DMS53 treated with DMSO at 0.1 percent for 48 hours (cell line): Measurements from ENCODE around the gene TRIM74.
"Not testable (repeated sequence)": the region's sequence is repeated elsewhere in the genome, so short reads cannot be mapped to it uniquely, and the experiment has no call there.

ENCODE experiments used
- DNase-seq: peaks from one replicate; lab custom pipeline; 2025; ENCODE audit not compliant: unreplicated experiment; lab: John Stamatoyannopoulos, UW

Gene TRIM74

DNA sequence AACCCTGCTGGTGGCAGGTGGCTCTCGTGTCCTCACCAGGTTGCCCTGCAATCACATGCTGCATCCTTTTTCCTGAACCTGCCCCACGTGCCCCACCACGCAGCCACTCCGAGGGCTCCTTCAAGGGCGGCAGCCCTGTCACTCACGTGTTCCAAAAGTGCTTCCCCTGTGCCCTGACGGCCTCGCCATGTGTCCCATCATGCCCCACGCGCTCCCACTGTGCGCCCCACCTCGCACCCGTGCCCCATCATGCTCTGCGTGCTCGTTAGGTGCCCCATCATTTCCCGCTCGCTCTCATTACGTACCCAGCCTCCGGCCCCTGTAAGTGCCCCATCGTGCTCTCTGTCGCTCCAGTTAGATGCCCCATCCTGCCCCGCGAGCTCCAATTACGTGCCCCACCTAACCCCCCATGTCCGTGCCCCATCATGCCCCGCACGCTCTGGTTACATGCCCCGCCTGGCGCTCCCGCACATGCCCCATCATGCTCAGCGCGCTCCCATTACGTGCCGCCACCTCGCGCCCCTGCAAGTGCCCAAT, at the start of gene TRIM74:
TRIM74 (minus strand) TSS at position 487 of the 537 bp plus-strand sequence. CDS start 3,309 bp downstream, outside the sequence.
- DNase-seq: not testable (repeated sequence)

DNA sequence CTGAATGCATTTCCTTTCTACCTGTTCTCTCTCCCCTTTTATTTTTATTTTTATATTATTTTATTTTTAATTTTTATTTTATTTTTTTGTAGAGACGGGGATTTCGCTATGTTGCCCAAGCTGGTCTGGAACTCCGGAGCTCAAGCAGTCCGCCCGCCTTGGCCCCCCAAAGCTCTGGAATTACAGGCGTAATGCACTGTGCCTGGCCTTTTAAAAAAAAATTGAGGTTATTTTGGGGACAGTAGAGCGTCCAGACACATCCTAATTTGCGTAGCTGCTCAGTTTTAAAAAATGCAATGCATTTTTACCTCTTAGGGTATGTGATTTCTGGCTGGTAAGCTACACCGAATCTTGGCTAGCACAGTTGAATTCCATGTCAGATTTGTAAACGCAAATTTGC, 37.2 kb upstream of the TRIM74 start:
- DNase-seq: not testable (repeated sequence)

DNA sequence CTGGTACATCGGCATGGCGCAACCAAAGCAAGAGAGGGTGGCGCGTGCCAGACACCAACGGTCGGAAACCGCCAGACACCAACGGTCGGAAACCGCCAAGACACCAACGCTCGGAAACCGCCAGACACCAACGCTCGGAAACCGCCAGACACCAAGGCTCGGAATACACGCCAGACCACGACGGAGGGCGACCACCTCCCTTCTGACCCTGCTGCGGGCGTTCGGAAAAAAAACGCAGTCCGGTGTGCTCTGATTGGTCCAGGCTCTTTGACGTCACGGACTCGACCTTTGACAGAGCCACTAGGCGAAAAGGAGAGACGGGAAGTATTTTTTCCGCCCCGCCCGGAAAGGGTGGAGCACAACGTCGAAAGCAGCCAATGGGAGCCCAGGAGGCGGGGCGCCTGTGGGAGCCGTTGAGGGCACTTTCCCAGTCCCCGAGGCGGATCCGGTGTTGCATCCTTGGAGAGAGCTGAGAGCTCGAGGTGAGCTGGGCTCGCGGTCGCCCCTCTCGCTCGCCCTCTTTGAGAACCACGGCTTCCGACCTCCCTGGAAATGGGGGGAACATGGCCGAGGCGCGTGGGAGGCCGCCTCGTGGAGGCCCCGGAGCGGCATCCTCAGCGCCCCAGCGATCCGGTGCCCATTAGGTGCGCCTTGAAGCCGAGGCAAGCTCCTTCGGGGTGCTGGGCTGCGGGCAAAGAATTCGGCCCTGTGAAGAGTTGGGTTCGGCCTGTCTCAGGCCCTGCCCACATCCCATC, 36.6 kb upstream of the TRIM74 start:
- DNase-seq: not testable (repeated sequence)

DNA sequence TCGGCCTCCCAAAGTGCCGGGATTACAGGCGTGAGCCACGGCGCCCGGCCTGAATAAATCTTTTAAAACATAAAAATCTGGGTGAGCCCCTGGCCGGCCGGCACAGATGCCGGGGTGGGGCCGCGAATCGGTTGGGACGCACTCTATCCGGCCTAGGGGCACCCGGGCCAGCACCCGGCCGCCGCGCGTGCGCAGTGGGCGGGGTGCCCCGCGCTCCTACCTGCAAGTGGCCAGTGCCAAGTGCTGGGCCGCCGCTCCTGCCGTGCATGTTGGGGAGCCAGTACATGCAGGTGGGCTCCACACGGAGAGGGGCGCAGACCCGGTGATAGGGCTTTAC, 36.1 kb upstream of the TRIM74 start:
- DNase-seq: not testable (repeated sequence)

DNA sequence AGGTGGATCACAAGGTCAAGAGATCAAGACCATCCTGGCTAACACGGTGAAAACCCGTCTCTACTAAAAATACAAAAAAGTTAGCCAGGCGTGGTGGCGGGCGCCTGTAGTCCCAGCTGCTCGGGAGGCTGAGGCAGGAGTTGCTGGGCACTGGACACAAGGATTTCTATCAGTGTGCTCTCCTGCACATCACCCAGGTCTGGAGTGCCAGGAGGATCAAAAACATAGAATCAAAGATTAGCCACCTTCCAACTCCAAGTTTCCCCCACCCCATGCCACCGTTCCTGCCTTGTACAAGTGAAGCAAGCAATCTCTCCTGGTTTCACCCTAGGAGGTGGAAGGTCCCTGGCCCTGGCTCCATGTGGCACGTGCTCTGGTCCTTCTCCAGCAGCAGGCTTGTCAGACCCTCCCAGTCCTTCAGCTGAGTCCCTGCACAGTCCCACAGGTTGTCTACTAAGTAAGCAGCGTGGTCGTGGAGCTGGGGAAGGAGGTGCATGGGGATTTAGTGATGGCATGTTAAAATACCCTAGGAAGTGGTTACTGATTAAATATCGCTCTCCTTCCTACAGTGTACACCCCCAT, 28.7 kb upstream of the TRIM74 start:
- DNase-seq: not testable (repeated sequence)

DNA sequence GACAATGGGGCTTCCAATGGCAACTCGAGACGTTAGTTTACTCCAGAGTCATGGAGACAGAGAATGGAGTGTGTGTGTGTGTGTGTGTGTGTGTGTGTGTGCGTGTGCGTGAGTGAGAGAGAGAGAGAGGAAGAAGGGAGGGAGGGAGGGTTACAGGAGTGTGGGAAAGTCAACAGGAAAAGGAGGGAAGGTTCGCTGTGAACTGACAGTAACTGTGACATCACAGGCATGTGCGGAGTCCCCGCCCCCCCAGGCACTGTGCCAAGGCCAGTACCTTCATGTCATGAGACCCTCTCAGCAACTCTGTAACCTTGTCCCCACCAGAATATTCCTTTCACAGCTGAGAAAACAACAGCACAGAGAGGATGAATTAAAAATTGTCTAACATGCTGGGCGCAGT, 28.2 kb upstream of the TRIM74 start:
- not testable (repeated sequence) for DNase-seq

DNA sequence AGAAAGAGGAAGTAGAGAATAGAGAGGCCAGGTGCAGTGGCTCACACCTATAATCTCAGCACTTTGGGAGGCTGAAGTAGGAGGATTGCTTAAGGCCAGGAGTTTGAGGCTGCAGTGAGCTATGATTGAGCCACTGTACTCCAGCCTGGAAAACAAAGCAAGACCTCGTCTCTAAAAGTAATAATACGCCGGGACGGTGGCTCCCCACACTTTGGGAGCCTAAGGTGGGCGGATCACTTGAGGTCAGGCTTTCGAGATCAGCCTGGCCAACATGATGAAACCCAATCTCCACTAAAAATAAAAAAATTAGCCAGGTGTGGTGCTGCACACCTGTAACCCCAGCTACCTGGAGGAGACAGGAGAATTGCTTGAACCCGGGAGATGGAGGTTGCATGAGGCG, 26.2 kb upstream of the TRIM74 start:
- not testable (repeated sequence) for DNase-seq

DNA sequence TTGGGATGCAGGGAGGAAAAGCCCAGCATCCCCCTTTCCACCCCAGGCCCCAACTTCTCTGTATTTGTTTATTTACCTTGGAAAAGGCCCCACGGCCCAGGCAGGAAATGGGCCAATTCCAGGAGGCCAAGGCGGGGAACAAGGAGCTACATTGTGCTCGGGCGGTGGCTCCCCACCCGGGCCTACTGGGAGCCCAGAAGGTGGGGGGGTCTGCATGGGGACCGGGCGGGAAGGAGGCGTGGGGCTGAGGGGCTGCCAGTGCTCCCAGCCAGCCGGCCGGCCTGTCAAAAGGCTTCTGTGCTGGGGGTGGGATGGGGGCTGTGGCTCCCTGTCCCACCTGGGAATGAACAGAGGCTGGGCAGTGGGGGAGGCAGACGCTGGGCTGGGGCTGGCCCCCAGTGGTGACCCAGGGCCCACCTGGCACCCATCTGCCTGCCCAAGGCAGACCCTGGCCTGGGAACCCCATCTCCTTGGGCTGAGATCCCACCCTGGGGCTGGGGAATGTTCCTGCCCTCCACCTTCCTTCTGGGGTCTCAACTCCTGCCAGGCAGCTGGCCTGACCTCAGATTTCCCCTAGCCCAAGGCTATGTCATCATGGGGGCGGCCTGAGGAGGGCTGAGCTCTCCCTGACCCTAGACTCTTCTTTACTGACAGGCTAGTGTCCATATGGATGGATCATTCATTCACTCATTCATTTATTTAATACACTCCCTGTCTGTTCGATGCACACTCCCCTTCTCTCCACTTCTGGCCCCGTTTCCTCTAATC, 21.1 kb upstream of the TRIM74 start:
- DNase-seq: not testable (repeated sequence)

DNA sequence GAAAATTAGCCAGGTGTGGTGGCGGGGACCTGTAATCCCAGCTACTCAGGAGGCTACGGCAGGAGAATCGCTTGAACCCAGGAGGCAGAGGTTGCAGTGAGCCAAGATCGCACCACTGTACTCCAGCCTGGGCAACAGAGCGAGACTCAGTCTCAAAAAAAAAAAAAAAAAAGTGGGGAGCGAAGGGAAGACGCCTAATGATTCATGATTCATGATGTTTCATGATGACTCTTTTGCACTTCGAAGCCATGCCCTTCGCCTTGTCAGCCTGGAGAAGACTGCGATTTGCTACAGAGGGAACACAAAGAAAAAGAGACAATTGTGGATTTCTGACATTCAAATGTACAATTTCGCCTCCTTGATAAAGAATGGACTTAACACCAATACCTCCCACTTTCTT, 12.8 kb upstream of the TRIM74 start:
- DNase-seq: not testable (repeated sequence)

DNA sequence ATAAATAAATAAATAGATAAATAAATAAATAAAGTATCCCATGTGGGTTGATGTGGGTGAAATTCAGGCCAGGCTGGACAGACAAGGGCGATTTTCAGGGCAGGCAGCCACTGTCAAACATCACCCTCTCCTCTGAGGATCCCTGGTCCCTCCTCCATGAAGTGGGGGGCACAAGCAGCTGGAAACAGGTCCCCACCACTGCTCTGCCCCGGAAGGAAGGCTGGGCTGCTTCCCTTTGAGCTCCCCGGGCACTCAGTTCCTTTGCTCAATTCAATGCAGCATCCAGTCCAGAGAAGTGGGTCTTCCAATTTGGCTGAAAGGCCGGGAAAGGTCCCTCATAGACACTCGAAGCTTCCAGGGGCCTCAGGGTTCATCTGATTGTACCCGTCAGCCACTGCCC, 11.1 kb upstream of the TRIM74 start:
- DNase-seq: not testable (repeated sequence)

DNA sequence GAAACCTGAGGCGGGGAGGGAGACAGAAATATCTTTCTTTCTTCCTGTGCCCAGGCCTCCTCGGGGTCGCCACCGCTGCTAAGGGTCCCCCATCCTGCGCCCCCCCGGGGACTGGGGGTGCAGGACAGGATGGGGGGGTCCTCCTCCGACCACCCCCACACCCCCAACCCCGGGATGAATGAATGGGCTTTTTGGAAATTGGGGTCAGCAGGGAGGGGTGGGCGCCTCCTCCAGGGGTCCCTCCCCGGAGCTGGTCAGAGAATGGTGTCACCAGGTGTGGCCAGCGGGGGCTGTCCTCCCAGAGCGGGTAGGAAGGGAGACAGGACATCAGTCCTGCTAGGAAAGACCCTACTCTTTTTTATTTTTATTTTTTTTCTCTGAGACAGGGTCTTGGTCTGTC, 7.2 kb upstream of the TRIM74 start:
- not testable (repeated sequence) for DNase-seq

DNA sequence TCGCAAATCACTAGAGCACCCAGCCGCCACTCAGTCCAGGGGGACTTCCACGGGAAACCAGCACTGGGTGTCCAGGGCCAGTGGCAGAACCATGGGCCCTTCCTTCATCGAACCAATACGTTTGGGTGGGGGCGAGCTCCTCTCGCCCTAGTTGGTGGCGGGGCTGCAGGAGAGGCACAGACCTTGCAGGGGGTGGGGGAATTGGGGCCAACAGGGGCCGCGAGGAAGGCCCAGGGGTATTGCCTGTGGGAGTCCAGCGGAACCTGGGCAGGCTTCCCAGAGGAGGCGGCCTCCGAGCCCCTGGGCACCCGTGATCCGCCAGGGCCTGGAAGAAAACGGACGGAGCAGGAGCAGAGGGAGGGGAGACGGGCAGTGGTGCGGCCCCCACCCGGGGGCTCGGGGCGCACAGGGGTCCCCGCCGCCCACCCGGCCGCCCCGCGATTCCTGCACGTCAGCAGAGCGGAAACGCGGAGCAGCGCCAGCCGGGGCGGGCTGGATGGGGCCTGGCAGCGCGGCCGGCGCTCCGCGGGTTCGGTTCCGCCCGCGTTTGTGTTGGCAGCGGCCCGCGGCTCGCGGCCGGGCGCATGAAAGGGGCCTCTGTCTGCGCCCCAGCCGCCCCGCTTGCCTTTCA, 6.5 kb upstream of the TRIM74 start:
- DNase-seq: not testable (repeated sequence)

DNA sequence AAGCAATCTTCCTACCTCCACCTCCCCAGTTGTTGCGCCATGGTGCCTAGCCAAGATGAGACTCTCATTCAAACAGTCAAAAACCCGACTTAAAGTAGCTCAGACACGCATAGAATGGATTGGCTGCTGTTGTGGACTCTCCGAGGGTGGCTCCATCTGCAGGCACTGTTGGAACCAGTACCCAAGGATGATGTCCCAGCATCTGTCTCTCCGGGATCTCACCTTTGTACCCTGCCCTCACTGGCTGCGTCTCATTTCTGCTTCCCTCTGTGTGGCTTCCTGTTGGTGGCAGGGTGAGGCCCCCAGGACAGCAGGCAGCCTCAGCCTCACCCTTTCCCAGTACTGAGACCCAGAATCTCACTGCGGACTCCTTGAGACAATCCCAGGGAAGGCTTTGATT, 5.5 kb upstream of the TRIM74 start:
- DNase-seq: not testable (repeated sequence)

DNA sequence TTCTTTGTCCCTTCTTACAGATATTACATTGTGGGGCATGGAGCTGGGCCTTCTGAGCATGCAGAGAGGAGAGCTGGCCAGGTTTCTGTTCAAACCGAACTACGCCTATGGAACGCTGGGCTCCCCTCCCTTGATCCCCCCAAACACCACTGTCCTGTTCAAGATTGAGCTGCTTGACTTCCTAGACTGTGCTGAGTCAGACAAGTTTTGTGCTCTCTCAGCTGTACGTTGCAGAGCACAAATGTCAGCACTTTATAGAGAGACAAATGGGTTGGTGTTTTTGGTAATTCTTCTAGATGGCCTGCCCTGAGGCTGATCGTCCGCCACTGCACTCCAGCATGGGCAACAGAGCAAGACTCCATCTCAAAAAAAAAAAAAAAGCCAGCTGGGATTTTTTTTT, 2.2 kb upstream of the TRIM74 start:
- not testable (repeated sequence) for DNase-seq

DNA sequence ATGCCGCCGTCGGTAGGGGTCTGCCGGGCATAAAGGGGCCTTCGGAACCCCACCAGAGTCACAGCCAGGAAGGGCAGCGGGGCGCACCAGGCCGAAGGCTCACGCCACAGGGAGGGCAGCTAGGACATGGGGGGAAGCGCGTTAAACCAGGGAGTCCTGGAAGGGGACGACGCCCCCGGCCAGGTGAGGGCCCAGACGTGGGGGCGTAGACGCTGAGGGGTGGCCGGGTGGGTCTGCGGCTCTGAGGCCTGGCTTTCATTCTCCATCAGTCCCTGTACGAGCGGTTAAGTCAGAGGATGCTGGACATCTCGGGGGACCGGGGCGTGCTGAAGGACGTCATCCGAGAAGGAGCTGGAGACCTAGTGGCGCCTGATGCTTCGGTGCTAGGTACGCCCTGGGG, 422 bp upstream of the TRIM74 start:
- not testable (repeated sequence) for DNase-seq

DNA sequence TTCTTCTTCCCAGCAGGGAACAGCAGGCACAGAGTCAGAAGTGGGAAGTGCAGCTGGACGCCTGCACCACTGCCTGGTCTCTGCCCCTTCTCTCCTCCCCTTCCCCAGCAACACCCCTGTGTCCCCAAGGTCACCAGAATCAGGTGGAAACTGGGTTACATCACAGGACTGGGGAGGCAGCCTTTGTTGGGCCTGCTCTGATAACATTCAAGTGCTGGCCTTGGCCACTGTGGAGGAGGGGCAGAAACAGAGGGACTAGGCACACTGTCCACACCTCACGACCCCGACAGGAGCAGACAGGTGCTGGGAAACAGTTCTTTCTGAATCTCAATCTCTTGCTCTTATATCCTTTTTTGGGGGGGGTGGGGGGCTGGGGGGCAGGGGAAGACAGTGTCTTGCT, 2.4 kb downstream of the TRIM74 start:
- DNase-seq: not testable (repeated sequence)

DNA sequence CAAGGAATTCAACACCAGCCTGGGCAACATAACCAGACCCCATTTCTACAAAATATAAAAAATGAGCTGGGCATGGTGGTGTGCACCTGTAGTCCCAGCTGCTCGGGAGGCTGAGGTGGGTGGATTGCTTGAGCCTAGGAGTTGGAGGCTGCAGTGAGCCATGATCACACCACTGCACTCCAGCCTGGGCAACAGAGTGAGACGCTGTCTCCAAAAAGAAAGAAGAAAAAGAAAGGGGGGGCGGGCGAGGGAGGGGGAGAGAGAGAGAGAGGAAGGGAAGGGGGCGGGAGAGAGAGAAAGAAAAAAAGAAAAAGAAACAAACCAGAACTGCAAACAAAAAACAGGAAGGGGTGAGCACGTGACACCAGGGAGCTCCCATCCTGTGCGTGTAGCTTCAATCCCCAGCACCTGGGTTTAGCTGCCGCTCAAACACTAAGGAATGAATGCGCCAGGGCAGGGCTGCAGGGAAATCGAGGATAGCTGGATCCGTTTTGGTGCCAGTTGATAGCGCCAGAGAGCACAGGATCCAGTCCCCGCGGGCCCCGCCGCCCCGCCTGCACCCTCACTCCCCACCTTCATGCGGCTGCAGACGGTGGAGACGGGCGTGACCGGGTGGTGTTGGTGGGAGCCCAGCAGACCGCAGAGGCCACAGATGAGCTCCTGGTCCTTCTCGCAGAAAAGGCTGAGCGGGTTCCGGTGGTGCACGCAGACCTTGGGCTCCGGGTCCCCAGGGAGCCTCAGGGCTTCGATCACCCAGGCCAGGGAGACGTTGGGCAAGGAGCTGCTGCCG, 3.9 kb downstream of the TRIM74 start:
- DNase-seq: not testable (repeated sequence)

DNA sequence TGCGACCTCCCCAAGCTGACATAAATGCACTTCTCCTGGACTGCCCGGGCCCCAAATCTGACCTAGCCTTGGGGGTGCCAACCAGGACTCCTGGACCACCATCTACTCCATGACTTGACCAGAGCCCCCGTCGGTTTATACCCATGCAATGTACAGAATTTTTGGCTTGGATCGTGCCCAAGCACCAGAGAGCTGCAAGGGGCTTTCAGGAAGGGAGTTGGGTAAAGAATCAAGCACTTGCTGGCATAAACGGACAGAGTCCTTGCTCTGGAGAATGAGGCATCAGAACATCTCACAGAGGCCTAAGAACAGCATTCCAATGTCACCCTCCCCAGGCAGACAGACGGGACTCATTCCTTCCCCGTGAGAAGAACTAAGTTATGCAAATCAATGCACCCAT, 6.2 kb downstream of the TRIM74 start:
- not testable (repeated sequence) for DNase-seq

DNA sequence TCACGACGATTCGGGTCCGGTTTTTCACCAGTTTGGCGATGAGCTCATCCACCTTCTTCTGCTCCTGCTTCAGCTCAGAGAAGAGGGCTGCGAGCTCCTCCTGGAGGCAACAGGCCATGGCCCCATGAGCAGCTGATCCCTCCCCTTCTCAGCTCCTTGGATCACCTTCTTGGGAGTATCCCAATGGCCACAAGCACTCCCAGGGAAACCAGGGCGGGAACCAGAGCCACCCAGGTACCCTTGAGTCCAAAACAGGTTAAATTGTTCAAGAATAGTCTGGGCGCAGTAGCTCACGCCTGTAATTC, 8.0 kb downstream of the TRIM74 start:
- not testable (repeated sequence) for DNase-seq

DNA sequence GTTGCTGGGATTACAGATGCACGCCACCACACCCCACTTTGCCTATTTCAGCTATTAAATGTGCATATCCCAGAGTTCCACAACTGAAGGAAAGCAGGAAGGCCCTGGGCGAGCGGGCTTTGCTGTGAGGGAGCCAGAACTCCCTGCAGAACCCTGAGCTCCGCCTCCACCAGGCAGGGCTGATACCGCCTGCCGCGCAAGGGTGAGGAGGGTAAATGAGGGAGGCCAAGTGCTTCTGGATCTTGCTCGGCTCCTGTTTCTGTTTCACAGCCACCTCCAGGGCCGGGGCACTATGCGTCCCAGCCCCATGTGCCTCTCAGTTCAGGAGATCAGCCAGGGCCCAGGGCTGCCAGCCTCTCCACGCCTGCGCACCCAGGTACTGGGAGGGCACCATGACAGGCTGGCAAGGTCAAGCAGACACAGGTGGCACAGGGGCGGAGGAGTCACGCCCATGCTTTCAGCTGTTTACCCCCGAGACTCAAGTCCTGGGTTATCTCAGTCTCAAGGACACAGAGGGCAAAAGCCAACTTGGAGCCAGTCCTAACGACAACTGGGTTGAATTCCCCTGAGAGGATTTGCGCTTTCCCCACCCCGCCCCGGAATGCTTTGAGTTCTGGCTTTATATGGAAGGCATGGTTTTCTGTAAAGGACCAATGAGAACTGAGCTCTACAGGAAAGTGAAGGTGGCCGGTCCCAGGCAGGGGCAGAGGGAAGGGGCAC, 8.5 kb downstream of the TRIM74 start:
- not testable (repeated sequence) for DNase-seq
